Measurements from ENCODE around the gene CHMP4B.

CHMP4B gene

DNA sequence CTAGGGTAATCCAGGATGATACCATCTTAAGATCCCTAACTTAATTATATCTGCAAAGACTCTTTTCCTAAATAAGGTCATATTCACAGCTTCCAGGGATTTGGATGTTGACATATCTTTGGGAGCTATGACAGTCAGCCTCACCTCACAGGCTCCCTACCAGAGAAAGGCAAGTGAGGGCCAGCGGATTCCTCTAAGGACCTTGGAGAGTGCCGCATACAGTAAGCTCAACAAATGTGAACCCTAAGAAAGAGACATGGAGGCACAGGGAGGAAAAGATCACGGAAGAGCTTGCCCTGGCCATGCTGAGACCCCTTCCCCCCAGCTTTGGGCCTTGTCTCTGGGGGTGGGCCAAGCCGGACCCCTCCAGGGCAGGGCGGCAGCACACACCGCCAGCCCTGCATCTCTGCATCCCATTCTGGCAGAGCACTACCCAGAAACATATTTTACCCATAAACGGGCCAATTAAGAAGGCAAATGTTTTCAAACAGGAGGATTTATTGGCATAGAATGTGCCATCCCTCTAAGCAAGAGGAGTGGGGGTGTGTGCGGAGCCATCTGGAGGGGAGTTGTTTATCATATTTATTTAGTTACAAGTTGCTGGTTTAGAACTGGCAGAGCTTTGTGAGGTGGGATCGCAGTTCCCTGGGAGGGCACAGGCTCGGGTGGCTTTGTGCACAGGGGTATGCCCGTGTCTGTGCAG lies 55.4 kb downstream of the CHMP4B start:
- no peak for DNase-seq

DNA sequence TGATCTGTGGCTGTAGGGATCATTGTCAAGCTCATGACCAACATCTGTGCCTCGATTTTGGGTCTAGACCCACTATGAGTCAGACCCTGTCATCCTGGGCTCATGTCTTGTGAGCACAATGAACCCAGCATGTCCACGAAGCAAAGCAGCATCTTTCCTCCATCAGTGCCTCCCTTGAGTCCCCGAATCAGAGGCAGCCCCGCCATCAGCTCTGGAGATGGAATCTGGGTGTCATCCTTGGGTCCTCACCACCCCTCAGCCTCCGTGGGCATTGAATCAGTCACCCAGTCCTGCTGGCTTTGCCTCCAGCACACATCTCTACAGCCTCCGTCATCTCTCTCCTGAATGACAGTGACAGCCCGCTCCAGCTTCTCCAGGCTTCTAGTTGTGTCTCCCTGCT lies 56.9 kb downstream of the CHMP4B start:
- no peak for DNase-seq

DNA sequence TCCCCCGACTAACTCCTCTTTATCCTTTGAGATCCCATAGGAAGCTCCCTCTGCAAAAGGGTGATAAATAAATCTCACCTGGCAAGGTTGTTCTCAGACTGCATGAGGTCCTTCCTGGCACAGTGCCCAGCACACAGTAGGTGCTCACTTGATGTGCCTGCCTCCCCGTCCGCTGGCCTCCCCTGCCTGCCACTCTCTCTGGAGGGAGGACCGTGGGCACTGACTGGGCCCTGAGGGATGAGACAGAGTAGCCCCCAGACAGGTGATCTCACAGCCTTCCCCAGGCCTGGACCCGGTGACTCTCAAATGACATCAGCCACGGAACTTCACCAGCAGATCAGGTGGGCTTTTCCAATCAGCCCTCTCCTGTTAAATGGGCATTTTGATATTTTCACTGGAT lies 57.4 kb downstream of the CHMP4B start:
- DNase-seq = no peak

DNA sequence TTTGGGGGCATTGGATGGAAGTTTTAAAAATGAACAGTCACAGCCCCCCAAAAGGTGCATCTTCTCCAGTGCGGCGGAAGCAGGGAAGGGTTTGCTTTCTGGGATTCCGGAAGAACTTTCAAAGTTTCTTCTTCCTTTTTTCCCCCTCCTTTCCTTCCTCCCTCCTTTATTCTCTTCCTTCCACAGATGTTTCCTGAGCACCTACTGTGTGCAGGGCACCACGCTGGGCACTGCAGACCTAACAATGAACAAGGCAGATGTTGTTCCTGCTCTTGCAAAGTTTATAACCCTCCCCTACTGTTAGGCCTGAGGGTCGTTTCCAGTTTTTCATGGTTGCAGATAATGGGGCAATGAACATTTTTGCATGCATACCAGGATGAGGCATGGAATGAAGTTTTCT lies 58.1 kb downstream of the CHMP4B start:
- no peak for DNase-seq

DNA sequence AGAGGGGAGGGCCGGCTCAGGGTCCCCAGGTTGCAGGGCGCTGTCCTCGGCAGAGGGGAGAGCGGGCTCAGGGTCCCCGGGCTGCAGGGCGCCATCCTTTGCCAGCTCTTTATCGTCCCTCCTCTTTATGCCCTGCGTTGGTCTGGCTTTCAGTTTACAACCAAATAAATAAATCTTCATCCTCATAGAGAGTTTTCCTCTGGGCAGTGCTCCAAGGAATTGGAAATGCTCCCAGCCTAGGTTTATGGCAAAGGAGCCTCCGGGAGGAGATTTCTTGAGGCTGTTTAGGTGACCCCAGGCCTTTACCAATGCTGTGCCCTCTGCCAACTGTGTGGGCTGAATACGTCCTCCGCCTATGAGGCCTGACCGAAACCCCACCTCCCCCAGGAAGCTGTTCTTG lies 60.2 kb downstream of the CHMP4B start:
- no peak for DNase-seq

DNA sequence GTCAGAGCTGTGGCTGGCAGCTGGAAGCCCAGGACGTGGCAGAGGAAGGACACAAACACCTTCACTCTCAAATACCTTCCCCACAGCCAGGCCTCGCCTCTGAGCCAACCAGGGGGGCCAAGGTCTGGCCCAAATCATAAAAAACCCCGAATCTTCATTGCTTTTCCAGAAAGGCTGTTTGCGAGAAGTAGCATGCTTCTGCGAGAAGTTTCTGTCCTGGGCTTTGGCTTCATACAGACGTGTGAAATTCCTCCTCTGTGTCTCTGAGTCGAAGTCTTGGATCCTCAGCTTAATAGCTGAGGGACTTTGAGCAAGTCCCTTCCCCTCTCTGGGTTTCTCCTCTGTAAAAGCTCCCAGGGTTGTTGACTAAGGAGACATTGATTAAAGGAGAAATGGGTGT lies 63.0 kb downstream of the CHMP4B start:
- DNase-seq = no peak

DNA sequence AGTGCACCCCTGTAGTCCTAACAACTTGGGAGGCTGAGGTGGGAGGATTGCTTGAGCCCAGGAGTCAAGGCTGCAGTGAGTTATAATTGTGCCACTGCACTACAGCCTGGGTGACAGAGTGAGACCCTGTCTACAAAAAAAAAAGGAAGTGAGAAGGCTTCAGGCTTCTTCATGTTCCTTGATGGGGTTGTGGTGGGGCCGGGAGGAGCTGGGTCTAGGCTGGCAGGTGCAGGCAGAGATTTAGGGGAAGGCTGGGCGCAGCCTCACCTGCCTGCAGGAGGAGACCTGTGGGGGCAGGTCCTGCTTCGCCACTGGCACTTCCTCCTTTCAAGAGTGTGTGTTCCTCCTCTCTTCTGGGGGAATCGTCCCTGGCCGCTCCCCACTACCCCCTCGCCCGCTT lies 63.9 kb downstream of the CHMP4B start:
- DNase-seq = no peak

DNA sequence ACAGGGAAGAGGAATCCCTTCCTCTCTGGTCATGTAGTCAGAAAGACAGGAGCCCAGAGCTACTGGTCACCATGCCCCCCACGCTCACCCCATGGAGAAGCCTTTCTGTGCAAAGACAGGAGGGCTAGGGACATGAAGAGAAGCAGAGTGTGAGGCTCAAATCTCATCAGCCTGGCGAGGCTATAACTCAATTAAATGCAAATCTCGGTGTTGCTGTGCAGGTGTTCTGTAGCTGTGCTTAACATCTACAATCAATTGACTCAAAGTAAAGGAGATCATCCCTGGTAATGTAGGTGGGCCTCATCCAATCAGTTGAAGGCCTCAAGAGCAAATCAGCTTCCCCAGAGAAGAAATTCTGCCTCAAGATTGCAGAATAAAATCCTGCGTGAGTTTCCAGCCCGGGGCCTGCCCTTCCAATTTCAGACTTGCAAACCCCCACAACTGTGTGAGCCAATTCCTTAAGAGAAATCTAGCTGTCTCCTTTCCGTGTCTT lies 64.4 kb downstream of the CHMP4B start:
- no peak for DNase-seq

DNA sequence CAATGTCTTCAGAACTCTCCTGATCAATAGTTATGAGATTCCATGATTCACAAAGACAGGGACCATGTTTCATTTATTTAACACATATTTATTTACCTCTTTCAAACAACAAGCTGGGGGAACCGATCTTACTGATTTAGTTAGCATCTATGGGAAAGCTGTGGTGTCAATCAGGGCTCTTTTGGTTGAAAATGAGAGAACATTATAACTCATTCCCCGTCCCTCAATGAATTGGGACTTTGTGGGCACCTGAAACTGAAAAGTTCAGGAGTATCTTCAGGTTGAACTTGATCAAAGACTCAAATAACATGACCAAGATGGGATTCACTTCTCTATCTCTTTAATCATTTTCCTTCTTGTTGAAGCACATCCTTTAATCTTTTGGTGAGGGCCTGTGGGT lies 67.4 kb downstream of the CHMP4B start:
- DNase-seq = no peak

DNA sequence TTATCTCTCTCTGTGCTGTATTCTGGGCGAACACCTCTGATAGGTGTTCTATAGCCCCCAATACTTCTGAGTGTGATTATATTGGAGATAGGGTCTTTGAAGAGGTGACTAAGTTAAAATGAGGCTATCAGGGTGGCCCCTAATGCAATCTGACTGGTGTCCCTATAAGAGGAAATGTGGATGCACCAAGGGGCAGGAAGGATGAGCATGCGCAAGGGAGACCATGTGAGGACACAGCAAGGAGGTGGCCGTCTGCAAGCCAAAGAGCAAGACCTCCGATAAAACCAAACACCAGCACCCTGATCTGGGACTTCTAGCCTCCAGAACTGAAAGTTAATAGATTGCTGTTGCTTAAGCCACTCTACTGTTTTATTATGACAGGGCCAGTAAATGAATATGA lies 69.2 kb downstream of the CHMP4B start:
- DNase-seq = no peak

DNA sequence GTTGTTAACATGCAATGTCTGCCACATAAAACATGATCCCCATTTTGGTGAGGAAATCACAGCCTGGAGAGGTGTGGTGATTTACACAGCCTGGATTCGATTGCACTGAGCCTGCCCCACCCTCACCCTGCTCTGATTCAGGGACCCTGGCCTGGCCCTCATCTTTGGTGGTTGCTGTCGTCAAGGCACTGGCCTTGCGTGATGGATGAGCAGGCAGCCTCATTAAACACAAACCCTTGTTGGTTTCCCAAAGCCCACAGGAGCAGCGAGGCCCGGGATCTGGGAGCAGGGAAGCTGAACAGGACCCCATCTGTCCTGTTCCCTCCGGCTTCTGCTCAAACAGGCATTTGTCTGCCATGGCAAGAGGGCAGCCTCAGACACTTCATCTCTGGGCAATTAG lies 70.8 kb downstream of the CHMP4B start:
- no peak for DNase-seq

DNA sequence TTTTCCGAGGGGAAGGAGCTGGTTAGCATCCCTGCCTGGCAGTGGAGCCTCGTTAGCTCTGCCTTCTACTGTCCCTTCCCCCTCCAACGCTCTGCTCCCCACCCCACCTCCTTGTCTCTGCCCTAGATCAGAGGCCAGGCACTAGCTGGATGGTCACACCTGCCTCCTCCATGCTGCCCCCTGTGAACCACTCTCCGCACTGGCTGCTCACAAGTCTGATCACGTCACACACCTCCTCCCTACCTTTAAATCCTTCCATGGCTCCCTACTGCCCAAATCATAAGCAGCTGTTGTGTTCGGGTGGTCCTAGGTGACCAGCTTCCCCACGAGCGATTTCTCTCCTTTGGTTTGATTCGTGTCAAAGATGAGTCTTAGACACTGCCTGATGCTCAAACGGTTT lies 71.3 kb downstream of the CHMP4B start:
- no peak for DNase-seq

DNA sequence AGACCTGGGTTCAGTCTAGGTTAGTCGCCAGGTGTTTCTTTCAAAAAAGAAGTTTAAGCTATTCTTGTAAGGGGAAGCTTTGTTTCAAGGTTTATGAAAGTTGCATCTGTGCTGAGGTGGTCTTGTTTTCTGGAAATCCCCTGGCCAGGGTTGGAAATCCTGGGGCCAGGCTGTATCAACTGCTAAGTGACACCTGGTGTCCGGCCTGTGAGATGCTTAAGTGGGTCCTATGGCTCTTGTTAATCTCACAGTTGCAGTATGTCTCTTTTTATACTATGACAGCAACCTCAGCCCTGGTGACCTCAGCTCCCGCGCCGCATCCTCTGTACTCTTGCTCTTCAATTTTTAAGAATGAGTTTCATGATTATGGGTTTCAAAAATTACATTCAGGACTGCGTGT lies 72.0 kb downstream of the CHMP4B start:
- no peak for DNase-seq

DNA sequence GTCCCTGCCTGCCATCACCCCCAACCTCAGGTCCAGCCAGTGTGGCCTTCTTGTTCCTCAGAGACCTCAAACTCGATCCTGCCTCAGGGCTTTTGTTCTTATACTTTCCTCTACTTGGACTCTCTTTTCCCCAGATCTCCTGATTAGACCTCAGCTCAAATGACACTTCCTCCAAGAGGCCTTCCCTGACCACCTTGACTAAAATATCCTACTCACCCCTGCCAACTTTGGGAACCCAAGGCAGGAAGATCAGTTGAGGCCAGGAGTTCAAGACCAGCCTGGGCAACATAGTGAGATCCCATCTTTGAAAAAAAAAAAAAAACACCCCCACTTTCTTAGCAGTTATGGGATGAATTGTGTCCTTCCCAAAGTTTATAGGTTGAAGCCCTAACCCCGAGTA lies 73.5 kb downstream of the CHMP4B start:
- no peak for DNase-seq

DNA sequence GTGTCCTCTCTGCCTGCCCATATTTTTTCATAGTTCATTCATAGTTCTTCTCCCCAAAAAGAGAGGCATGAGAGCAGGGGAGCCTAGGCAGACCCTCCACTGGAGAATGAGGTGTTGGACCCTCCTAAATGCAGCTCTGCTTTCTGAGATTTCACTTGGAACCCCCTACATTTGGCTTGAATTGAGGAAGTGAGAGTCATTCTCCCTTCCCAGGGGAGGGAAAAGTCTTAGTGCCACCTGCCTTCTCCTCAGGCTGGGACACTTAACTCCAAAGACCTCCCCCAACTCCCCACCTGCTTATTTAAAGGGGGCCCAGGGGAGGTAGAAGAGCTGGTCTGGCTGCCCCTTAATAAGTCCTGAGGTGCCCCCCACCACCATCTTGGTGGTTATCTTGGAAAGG lies 78.2 kb downstream of the CHMP4B start:
- DNase-seq = no peak

DNA sequence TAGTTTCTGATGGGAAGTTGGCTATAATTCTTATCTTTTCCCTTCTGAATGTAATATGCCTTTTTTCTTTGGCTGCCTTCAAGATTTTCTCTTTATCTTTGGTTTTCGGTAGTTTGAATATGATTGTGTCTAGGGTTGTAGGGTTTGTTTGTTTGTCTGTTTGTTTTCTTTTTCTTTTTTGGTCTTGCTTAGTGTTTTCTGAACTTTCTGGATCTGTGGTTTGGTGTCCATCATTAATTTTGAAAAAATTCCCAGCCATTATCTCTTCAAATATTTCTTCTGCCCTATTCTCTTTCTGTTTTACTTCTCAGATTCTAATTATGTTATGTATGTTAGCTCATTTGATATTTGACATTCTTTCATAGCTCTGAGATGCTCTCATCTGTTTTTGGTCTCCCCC lies 79.4 kb downstream of the CHMP4B start:
- DNase-seq = no peak

DNA sequence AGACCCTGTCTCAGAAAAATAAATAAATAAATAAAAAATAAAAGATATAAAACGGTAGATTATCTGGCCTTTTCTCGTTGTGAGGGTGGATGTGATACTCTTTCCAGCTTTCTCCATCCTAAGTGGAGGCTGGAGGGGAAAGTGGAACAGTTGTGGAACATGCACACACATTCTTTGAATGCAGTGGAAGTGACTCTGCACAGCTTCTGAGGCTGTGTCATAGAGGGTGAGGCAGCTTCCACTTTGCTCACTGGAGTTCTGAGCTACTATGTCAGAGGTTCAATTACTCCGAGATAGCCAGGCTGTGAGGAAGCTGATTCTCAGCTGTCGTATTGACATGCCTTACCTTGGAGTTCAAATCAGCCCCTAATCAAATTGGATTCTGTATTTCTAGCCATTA lies 82.2 kb downstream of the CHMP4B start:
- DNase-seq = no peak

DNA sequence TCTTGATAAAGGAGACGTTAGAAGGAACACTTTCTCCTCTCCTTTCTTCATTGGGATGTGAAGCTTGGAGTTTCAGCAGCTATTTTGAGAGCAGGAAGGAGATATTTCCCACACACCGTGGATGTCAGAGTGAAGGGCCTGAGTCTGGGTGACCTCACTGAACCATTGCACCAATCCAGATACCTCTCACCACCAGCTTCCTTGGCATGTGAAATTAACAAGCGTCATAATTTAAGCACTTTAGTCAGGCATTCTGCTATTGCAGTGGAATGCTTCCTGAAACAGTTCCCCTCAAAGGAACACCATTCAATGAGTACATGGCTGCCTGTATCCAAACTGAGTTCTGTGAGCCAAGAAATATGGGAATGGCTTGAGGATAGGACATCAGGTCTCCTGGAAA lies 83.7 kb downstream of the CHMP4B start:
- DNase-seq = no peak

DNA sequence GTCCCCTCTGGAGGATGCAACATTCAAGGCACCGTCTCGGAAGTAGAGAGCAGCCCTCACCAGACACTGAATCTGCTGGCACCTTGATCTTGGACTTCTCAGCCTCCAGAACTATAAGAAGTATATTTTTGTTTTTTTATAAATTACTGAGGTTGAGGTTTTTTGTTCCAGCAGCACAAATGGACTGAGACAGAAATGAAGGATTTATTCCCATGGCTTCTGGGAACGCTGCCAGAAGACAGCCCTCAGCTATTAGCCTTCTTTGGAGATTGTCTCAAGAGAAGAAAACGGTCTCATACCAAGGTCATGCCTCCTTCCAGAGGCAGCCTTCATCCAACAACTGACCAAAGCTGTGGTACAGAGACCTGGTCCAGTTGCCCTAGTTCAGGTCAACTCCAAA lies 85.4 kb downstream of the CHMP4B start:
- no peak for DNase-seq

DNA sequence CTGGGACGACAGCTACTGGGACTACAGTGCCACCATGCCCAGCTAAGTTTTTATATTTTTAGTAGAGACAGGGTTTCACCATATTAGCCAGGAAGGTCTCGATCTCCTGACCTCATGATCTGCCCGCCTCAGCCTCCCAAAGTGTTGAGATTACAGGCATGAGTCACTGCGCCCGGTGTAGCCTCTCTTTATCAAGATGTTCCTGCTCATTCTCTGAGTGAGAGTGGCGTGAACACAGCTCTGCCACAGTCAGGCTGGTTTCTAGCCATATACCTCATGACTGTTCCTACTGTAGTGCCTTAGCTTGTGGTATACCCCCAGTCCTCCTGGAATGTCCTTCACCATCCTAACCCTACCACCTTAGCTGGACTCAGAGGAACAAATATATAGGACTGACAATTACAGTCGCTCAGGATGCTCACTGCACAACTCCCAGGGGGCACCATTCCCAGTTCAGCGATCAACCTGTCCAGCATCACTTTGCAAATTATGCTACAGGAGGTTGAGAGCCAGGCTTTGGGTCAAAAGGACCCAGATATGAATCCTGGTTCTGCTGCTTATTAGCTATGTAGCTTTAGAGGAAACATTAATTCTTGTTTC lies 86.3 kb downstream of the CHMP4B start:
- DNase-seq = peak in 1 of 3 experiments; percentile 10

DNA sequence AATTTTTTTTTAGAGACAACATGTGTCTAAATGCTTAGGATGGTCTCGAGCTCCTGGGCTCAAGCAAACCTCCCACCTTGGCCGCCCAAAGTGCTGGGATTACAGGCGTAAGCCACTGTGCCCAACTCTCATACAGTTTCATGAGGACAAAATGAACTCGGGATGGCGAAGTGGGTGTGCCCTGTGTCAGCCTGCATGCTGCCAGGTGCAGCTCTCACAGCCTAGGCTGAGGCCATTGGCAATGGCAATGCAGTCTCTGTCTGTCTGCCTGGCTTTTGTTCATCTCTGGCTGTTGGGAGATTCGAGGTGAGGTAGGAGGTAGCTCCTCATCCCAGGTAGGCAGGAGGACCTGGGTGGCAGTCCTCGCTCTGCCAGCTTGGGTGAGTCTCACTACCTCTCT lies 88.0 kb downstream of the CHMP4B start:
- no peak for DNase-seq

DNA sequence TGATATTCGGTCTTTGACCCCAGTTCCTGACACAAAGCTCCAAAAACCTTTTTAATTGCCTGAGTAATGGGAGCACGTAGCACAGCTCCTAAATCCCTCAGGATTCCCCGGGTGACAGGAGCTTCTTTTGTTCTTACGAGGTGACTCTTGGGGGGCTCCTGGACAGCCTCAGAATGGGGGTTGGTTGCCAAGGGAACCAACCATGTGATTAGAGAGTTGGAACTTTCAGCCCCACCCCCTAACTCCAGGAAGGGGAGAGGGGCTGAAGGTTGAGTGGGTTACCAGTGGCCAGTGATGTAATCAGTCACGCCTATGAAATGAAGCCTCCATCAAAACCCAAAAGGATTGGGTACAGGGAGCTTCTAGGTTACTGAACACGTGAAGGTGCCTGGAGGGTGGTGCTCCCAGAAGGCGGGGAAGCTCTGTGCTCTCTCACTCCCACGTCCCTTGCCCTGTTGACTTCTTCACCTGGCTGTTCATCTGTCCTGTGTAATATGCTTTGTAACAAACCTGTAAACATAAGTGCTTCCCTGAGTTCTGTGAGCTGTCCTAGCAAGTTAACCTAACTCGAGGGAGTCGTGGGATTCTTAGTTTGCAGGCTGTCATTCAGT lies 89.5 kb downstream of the CHMP4B start:
- DNase-seq = no peak

DNA sequence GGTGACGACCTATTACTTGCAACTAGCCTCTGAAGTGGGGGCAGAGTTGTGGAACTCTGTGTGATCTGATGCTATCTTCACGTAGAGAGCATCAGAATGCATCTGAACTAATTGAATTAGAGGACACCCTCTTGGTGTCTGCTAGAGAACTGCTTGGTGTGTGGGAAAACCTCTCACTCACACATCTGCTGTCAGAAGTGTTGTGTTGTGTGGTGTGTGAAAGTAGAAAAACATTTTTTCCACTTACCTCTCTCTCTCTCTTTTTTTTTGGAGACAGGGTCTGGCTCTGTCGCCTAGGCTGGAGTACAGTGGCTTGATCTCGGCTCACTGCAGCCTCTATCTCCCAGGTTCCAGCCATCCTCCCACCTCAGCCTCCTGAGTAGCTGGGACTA lies 90.0 kb downstream of the CHMP4B start:
- DNase-seq = no peak

DNA sequence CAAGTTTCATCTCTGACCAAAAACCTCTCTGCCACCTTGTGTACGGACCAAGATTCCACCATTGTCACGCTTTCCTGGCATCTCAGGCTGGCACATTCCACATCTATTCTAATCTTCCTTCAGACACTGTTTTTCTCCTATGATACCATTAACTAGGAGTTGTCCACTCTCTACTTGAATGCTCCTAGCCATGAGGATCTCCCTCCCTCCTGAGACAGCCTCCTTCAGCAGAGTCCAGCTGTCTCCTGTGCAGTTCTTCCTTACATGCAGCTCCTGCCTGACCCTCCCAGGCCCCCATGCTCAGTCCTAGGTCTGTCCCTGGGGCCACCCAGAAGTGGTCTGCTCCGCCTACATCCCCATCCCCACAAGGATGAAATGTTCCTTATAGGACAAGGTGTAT lies 90.9 kb downstream of the CHMP4B start:
- no peak for DNase-seq
